ENCODE measurements around the gene CDKN1C. TPM values are rescaled to one million over a fixed set of nuclear protein-coding genes. Genes with fewer than 3 reads are reported as not detected.

Gene CDKN1C
- total and polyA plus RNA-seq, 4 donors = 37.3 to 107 (median 58.6) TPM

DNA sequence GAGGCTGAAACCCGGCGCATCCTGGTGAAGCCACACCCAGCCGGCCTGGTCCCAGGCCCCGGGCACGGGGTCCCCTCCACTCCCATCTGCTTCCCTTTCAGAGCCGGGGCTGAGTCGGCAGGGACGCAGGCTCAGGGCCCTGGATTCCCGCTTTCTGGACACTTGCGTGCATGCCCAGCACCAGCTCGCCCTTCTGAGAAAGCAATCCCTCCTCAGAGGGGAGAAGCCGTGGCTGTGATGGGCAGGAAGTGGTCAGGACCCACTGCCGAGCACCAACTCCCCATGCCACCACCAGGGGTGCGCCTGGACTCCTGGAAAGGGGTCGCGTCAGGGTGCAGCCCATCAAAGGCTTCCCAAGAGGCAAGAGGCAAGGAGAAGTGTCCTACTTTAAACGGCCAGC is 15.1 kb downstream of the CDKN1C start:
- H3K36me3 ChIP-seq (ENCODE audit: control insufficient read depth, insufficient read depth, low read length) = no peaks in the 10 kb centered on the region
- no peak overlapping the region for H3K27ac ChIP-seq (ENCODE audit: low read depth, low read length)
- no peaks in the 10 kb centered on the region for H3K9me3 ChIP-seq (ENCODE audit: control insufficient read depth, insufficient read depth, low read length)
- WGBS (ENCODE audit: insufficient coverage) = 65% methylated on average over 15 of the region's 17 CpGs
- peaks cover 31% of the 10 kb centered on the region for H3K27me3 ChIP-seq (ENCODE audit: control insufficient read depth, insufficient read depth, low read length)
- H3K4me3 ChIP-seq (ENCODE audit: low read depth, low read length) = no peak overlapping the region
- DNase-seq (ENCODE audit: low read depth in 4 of 6, low spot score in 6 of 6) = no peak
- peaks cover 51% of the 10 kb centered on the region for H3K4me1 ChIP-seq (ENCODE audit: control insufficient read depth, insufficient read depth, low read length)

DNA sequence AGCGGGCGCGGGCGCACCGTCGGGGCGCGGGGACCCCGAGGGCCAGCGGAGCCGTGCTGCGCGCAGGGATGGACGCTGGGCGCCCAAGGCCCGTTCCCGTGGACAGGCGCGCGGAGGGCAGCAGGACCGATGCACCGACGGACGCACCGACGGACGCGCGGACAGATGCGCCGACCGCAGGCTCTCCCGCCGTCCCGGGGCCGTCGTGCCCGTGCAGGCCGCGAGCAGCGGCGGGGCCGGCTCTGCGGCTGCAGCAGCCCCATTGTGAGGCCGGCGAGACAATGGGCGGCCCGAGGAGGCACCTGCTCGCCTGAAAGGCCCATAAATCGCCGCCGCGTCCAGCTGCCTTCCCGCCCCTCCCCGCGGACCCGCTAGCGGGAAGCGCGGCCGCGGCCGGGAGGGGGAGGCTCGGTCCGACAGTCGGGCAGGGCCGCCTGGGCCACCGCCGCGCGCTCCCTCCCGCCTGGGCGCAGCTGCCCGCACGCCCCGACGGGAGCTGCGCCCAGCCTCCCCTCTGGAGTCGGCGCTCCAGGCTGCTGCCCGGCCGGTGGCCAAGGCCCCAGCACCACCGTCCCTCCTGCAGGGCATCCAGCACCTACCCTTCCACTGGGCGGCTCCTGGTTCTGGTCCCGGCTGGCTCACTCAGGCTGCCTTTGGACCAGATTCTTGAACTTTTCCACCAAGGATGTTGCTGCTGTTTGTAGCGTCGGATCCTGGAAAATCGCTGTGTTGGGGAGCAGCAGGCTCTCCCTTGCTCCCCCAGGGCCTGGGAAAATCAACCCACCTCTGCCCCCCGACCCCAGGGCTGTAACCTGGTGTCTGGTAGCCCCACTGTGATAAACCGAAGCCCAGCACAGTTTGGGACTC is 15.8 kb downstream of the CDKN1C start:
- DNase-seq (ENCODE audit: low read depth in 4 of 6, low spot score in 6 of 6) = no peak
- no peak overlapping the region for H3K27ac ChIP-seq (ENCODE audit: low read depth, low read length)
- peaks cover 31% of the 10 kb centered on the region for H3K27me3 ChIP-seq (ENCODE audit: control insufficient read depth, insufficient read depth, low read length)
- H3K9me3 ChIP-seq (ENCODE audit: control insufficient read depth, insufficient read depth, low read length) = no peaks in the 10 kb centered on the region
- peaks cover 51% of the 10 kb centered on the region for H3K4me1 ChIP-seq (ENCODE audit: control insufficient read depth, insufficient read depth, low read length)
- no peaks in the 10 kb centered on the region for H3K36me3 ChIP-seq (ENCODE audit: control insufficient read depth, insufficient read depth, low read length)
- no peak overlapping the region for H3K4me3 ChIP-seq (ENCODE audit: low read depth, low read length)
- WGBS (ENCODE audit: insufficient coverage) = 10% methylated on average over 90 of the region's 90 CpGs

DNA sequence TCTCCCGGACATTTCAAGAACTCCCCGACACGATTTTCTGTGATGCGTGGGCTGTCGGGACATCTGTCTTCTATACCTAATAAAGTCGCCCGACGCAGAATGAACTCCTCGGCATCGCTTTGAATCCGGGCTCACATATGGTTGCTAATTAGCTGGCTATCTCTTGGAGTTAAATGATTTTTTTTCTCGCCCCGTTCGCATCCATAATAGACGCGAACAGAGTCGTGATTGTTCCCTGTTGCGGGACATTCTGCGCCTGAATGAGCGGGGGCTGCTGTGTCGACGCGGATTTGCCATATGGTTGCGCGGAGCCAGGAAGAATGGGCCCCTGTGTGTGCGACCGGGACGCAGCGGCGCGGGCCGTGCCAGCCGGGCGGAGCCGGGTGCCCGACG is 16.4 kb downstream of the CDKN1C start:
- Histone ChIP-seq H3K27me3 (ENCODE audit: control insufficient read depth, insufficient read depth, low read length) (peaks cover 33% of the 10 kb centered on the region), H3K4me3 (ENCODE audit: low read depth, low read length) (no peak overlapping the region), H3K4me1 (ENCODE audit: control insufficient read depth, insufficient read depth, low read length) (peaks cover 58% of the 10 kb centered on the region), H3K9me3 (ENCODE audit: control insufficient read depth, insufficient read depth, low read length) (no peaks in the 10 kb centered on the region), H3K27ac (ENCODE audit: low read depth, low read length) (peak overlapping the region; percentile 22), H3K36me3 (ENCODE audit: control insufficient read depth, insufficient read depth, low read length) (no peaks in the 10 kb centered on the region)
- peak in 2 of 6 donors; percentile 88 to 92 for DNase-seq (ENCODE audit: low read depth in 4 of 6, low spot score in 6 of 6)
- WGBS (ENCODE audit: insufficient coverage) = 6% methylated on average over 37 of the region's 37 CpGs

DNA sequence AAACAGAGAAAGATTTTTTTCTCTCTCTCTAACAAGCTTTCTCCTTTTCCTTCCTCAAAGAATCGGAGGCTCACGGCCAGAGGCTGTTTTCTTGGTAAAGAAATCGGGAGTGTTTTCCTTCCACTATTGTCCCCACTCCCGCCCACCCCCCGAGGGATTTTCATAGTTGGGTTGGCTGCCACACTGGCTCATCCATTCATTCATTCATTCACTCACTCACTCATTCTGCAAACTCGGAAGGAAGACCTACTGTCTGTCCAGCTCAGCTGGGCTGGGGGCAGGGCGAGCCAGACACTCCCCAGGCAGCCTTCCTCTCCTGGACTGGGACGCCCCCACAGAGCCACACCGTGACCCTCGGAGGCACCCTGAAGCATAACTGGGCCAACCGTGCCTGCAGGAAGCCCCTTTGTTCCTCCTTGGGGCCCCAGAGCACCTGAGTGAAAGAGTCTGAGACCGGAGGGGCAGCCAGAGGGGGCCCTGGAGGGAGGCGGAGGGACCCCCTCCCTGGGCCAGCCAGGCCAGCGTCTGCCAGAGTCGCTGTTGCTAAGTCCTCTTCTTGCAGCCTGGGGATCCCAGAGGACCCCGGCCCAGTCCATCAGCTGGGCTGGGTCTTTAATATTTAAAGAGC is 17.0 kb downstream of the CDKN1C start:
- H3K27me3 ChIP-seq (ENCODE audit: control insufficient read depth, insufficient read depth, low read length) = peaks cover 33% of the 10 kb centered on the region
- H3K36me3 ChIP-seq (ENCODE audit: control insufficient read depth, insufficient read depth, low read length) = no peaks in the 10 kb centered on the region
- peak overlapping the region; percentile 22 for H3K27ac ChIP-seq (ENCODE audit: low read depth, low read length)
- H3K4me3 ChIP-seq (ENCODE audit: low read depth, low read length) = peak overlapping the region; percentile 18
- WGBS (ENCODE audit: insufficient coverage) = 8% methylated on average over 9 of the region's 16 CpGs
- DNase-seq (ENCODE audit: low read depth in 4 of 6, low spot score in 6 of 6) = peak in 1 of 6 donors; percentile 40
- H3K9me3 ChIP-seq (ENCODE audit: control insufficient read depth, insufficient read depth, low read length) = no peaks in the 10 kb centered on the region
- peaks cover 59% of the 10 kb centered on the region for H3K4me1 ChIP-seq (ENCODE audit: control insufficient read depth, insufficient read depth, low read length)

DNA sequence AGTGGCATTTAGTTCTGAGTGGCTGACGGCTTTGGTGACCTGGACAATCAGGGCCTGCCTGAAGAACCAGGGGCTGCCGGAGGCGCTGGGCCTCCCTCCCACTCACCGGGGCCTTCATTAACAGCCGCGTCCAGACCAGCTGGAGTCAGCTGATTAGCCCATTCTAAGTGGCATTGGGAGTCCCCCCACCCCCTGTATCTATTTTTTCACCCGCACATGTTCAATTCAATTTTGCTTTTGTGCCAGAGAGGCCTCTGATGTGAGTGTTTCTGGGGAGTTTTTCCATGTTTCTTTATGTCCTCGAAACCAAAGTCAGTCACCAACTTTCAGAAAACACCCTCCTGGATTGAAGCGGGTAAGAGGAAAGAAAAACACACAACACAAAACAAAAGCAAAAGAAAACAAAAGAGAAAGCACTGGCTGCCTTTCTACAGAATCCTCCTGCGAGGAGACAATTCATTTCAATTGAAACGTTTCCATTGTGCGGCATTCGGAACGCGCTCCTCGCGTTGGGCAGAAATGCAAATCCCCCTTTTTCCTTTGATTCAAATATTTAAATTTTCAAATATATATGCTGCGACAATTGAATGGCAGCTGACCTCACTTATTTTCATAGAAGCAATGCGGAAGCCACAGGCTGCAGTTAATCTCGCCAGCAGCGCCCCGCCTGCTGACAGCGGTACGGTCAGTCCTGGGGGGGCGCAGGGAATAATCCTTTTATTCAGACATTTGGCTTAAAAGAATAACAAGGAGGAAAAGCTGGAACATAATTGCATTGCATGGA is 17.7 kb downstream of the CDKN1C start:
- Histone ChIP-seq H3K4me3 (ENCODE audit: low read depth, low read length) (peak overlapping the region; percentile 18), H3K4me1 (ENCODE audit: control insufficient read depth, insufficient read depth, low read length) (peaks cover 65% of the 10 kb centered on the region), H3K27ac (ENCODE audit: low read depth, low read length) (peak overlapping the region; percentile 33), H3K36me3 (ENCODE audit: control insufficient read depth, insufficient read depth, low read length) (no peaks in the 10 kb centered on the region), H3K9me3 (ENCODE audit: control insufficient read depth, insufficient read depth, low read length) (no peaks in the 10 kb centered on the region), H3K27me3 (ENCODE audit: control insufficient read depth, insufficient read depth, low read length) (peaks cover 38% of the 10 kb centered on the region)
- DNase-seq (ENCODE audit: low read depth in 4 of 6, low spot score in 6 of 6) = peak in 2 of 6 donors; percentile 60 to 61
- WGBS (ENCODE audit: insufficient coverage) = 33% methylated on average over 12 of the region's 25 CpGs

DNA sequence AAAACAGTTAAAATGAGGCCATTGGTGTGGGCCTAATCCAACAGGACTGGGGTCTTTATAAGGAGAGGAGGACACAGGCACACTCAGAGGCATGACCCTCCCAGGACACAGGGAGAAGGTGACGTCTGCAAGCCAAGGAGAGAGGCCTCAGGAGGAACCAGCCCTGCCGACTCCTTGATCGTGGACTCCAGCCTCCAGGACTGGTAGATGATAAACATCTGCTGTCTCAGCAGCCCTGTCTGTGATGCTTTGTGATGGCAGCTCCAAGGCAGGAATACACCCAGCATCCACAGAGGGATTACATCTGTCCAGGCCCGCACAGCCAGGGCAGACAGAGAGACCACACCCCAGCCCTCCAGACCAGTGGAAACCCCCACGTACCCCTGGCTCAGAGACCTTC is 18.4 kb downstream of the CDKN1C start:
- no peak for DNase-seq (ENCODE audit: low read depth in 4 of 6, low spot score in 6 of 6)
- Histone ChIP-seq H3K4me1 (ENCODE audit: control insufficient read depth, insufficient read depth, low read length) (peaks cover 71% of the 10 kb centered on the region), H3K27me3 (ENCODE audit: control insufficient read depth, insufficient read depth, low read length) (peaks cover 38% of the 10 kb centered on the region), H3K9me3 (ENCODE audit: control insufficient read depth, insufficient read depth, low read length) (no peaks in the 10 kb centered on the region), H3K36me3 (ENCODE audit: control insufficient read depth, insufficient read depth, low read length) (no peaks in the 10 kb centered on the region), H3K27ac (ENCODE audit: low read depth, low read length) (no peak overlapping the region), H3K4me3 (ENCODE audit: low read depth, low read length) (no peak overlapping the region)
- 83% methylated on average over 5 of the region's 5 CpGs for WGBS (ENCODE audit: insufficient coverage)

DNA sequence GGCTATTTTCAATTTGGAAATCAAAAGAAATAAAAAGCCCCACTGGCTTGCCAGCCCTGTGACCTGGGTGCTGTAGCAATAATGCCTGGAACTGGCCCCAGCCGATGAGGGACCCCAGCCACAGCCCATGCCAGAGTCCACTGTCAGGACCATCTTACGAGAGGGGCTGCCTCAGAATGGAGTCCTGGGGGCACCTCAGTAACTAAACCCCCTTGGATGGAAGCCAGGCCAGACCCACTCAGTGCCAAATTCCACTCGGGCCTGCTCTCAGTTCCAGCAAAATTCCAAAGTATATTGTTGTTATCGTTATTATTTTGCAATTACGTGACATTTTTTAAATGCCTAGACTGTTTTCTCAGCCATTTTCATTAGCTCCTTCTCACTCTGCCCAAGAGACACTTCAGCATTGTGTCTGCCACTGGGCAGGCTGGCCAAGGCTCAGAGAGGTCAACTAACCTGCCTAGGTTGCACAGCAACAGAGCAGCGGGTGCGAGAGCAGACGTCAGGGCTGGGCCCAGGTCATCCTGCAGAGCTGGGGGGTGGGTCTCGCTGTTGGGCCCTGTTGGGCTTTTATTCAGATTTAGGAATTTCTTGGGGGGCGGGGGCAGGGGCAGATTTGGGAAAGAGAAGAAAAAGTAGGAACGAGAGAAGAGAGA is 19.5 kb downstream of the CDKN1C start:
- Histone ChIP-seq H3K4me3 (ENCODE audit: low read depth, low read length) (no peak overlapping the region), H3K4me1 (ENCODE audit: control insufficient read depth, insufficient read depth, low read length) (peaks cover 66% of the 10 kb centered on the region), H3K36me3 (ENCODE audit: control insufficient read depth, insufficient read depth, low read length) (no peaks in the 10 kb centered on the region), H3K9me3 (ENCODE audit: control insufficient read depth, insufficient read depth, low read length) (no peaks in the 10 kb centered on the region), H3K27me3 (ENCODE audit: control insufficient read depth, insufficient read depth, low read length) (peaks cover 39% of the 10 kb centered on the region), H3K27ac (ENCODE audit: low read depth, low read length) (no peak overlapping the region)
- WGBS (ENCODE audit: insufficient coverage) = 88% methylated on average over 9 of the region's 11 CpGs
- no peak for DNase-seq (ENCODE audit: low read depth in 4 of 6, low spot score in 6 of 6)

DNA sequence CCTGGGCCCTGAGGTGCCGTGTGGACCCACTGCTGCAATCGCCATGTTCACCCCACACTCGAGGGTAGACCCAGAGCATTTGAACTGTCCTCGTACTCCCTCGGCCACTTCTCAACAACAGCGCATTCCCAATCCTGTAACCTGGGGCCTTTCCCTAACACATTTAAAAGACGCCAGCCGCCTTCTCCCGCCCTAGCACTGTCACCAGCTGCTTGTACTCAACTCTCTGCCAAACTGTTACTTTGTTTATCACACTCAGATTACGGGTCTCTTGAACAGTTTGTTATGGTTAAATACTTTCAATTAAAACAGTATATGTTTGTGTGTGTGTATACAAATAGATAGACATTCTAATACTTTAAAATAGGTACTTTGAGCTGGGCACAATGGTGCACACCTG is 20.7 kb downstream of the CDKN1C start:
- Histone ChIP-seq H3K27me3 (ENCODE audit: control insufficient read depth, insufficient read depth, low read length) (peaks cover 28% of the 10 kb centered on the region), H3K4me3 (ENCODE audit: low read depth, low read length) (no peak overlapping the region), H3K9me3 (ENCODE audit: control insufficient read depth, insufficient read depth, low read length) (no peaks in the 10 kb centered on the region), H3K36me3 (ENCODE audit: control insufficient read depth, insufficient read depth, low read length) (no peaks in the 10 kb centered on the region), H3K4me1 (ENCODE audit: control insufficient read depth, insufficient read depth, low read length) (peaks cover 55% of the 10 kb centered on the region), H3K27ac (ENCODE audit: low read depth, low read length) (no peak overlapping the region)
- 91% methylated on average over 6 of the region's 10 CpGs for WGBS (ENCODE audit: insufficient coverage)
- peak in 1 of 6 donors; percentile 61 for DNase-seq (ENCODE audit: low read depth in 4 of 6, low spot score in 6 of 6)

DNA sequence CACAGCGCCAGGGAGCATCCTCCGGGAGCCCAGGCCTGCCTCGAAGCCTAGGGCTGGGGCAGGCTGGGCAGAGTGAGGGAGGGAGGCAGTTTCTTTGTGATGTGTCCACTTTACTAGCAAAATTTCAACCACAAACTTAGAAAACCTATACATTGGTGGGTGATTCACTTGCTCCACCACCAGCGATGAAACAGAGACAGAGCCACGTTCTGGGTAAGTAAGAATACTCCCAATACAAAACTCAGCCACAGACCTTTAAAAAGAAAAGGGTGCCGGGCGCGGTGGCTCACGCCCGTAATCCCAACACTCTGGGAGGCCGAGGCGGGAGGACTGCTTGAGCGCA is 22.3 kb downstream of the CDKN1C start:
- no peaks in the 10 kb centered on the region for H3K9me3 ChIP-seq (ENCODE audit: control insufficient read depth, insufficient read depth, low read length)
- no peak overlapping the region for H3K27ac ChIP-seq (ENCODE audit: low read depth, low read length)
- no peaks in the 10 kb centered on the region for H3K36me3 ChIP-seq (ENCODE audit: control insufficient read depth, insufficient read depth, low read length)
- peaks cover 19% of the 10 kb centered on the region for H3K27me3 ChIP-seq (ENCODE audit: control insufficient read depth, insufficient read depth, low read length)
- 95% methylated on average over 8 of the region's 13 CpGs for WGBS (ENCODE audit: insufficient coverage)
- H3K4me3 ChIP-seq (ENCODE audit: low read depth, low read length) = no peak overlapping the region
- DNase-seq (ENCODE audit: low read depth in 4 of 6, low spot score in 6 of 6) = no peak
- peaks cover 46% of the 10 kb centered on the region for H3K4me1 ChIP-seq (ENCODE audit: control insufficient read depth, insufficient read depth, low read length)

Measured in spinal cord (tissue), 10 donors.